PFSK-1 (cell line): ENCODE measurements around the gene ABCB7.

Source experiments
- POLR2AphosphoS5 ChIP-seq: IDR thresholded peaks from 2 replicates; pipeline ENCODE4 v1.6.1; 2012; ENCODE audit warnings: low read depth, mild to moderate bottlenecking, control low read depth, low read length, moderate library complexity
- SIN3A ChIP-seq: IDR thresholded peaks from 2 replicates; pipeline ENCODE4 v1.6.1; 2012; ENCODE audit warnings: mild to moderate bottlenecking, low read length, moderate library complexity, borderline replicate concordance; ENCODE audit not compliant: insufficient read depth
- TF ChIP-seq, protein P1 (sequence below), 2 experiments: IDR thresholded peaks; 2 replicates each; pipeline versions ENCODE4 v1.6.1 to v1.8.0; 2011 to 2012; ENCODE audit warnings: low read depth in 2 of 2, low read length in 2 of 2, control low read depth in 1 of 2, inconsistent platforms in 1 of 2, mild to moderate bottlenecking in 1 of 2, moderate library complexity in 1 of 2; ENCODE audit not compliant: insufficient read depth in 1 of 2

DNA sequence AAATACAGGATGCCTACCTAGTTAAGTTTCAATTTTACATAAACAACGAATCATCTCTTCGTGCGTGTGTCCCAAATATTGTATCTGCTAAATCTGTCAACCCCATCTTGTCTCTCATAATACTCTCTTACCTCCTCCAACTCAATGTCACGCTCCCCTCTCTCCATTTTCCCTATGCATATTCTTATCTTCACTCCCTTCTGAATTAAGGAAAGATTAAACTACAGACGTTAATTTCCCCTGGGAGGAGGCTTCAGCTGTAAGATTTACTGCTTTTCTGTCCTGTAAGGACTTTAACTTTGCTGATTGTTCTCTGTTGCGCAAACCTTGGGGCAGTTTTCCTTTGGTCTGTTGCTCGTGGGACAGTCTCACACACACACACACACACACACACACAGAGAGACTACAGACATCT is 455 bp upstream of the ABCB7 start:
- no peak for TF ChIP-seq SIN3A
- TF ChIP-seq POLR2AphosphoS5 = no peak
- TF ChIP-seq, protein P1, sequence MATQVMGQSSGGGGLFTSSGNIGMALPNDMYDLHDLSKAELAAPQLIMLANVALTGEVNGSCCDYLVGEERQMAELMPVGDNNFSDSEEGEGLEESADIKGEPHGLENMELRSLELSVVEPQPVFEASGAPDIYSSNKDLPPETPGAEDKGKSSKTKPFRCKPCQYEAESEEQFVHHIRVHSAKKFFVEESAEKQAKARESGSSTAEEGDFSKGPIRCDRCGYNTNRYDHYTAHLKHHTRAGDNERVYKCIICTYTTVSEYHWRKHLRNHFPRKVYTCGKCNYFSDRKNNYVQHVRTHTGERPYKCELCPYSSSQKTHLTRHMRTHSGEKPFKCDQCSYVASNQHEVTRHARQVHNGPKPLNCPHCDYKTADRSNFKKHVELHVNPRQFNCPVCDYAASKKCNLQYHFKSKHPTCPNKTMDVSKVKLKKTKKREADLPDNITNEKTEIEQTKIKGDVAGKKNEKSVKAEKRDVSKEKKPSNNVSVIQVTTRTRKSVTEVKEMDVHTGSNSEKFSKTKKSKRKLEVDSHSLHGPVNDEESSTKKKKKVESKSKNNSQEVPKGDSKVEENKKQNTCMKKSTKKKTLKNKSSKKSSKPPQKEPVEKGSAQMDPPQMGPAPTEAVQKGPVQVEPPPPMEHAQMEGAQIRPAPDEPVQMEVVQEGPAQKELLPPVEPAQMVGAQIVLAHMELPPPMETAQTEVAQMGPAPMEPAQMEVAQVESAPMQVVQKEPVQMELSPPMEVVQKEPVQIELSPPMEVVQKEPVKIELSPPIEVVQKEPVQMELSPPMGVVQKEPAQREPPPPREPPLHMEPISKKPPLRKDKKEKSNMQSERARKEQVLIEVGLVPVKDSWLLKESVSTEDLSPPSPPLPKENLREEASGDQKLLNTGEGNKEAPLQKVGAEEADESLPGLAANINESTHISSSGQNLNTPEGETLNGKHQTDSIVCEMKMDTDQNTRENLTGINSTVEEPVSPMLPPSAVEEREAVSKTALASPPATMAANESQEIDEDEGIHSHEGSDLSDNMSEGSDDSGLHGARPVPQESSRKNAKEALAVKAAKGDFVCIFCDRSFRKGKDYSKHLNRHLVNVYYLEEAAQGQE (IDR thresholded peaks at IDR 0.05; ENCODE audit: insufficient read depth in 1 of 2, low read depth in 2 of 2, low read length in 2 of 2) = no peak
